ENCODE measurements around the gene CFH. TPM values are rescaled to one million over a fixed set of nuclear protein-coding genes. Genes with fewer than 3 reads are reported as not detected.

Gene CFH
- total RNA-seq, 1 donor from 2014 or later, result 1.6 TPM

Other genes starting within 250 kb of the CFH start
- gene KCNT2, start 43.6 kb upstream of the CFH start, total RNA-seq (ENCODE audit: low replicate concordance), result 4.1 and 10.9 TPM in 2 replicates
- gene CFHR3, start 122.8 kb downstream of the CFH start, total RNA-seq (ENCODE audit: low replicate concordance), result 1.5 TPM in 1 of 2 replicates, not detected in the other
- gene CFHR1, start 167.7 kb downstream of the CFH start, total RNA-seq (ENCODE audit: low replicate concordance), result not detected in 2 replicates
- gene CFHR4, start 236.0 kb downstream of the CFH start, total RNA-seq (ENCODE audit: low replicate concordance), result not detected in 2 replicates